Naive thymus-derived CD4-positive, alpha-beta T cell (primary cell): ENCODE results near the gene TUBGCP2. TPM values are rescaled to one million over a fixed set of nuclear protein-coding genes. Genes with fewer than 3 reads are reported as not detected.
A peak's percentile ranks its signal among the peaks of the same experiment; 100 is the strongest.
"Not testable (repeated sequence)": the region's sequence is repeated elsewhere in the genome, so short reads cannot be mapped to it uniquely, and the experiment has no call there.

ENCODE experiments used
- ATAC-seq: fragments of 150-1000 bp; cut with Tn5 transposase; 2 replicates; pipeline ENCODE4 v1.10.0; 2021; ENCODE audit warnings: mild to moderate bottlenecking, moderate library complexity
- CTCF ChIA-PET: fragments of 350-600 bp; sonication (Branson Sonifier 250); formaldehyde crosslinking; loops from one replicate; lab custom pipeline; 2021; ENCODE audit warnings: antibody characterized with exemption; lab: Charles Lee
- POLR2A ChIA-PET: fragments of 350-600 bp; sonication (Branson Sonifier 250); formaldehyde crosslinking; loops from one replicate; lab custom pipeline; 2021; ENCODE audit warnings: antibody characterized with exemption, inconsistent platforms; lab: Charles Lee
- DNase-seq, 9 donors: peaks; one replicate each; pipeline versions ENCODE4 v3.0.0 to v3.0.0-alpha.2; 2020 to 2022; ENCODE audit warnings: mixed read lengths in 1 of 9
- H3K27ac ChIP-seq: one replicate; pipeline ENCODE4 v1.7.0; 2013; ENCODE audit warnings: mild to moderate bottlenecking, low read depth, low read length, moderate library complexity
- H3K27me3 ChIP-seq, 2 donors: one replicate each; pipeline ENCODE4 v1.7.0; 2013; ENCODE audit warnings: low read length in 2 of 2, mild to moderate bottlenecking in 2 of 2, moderate library complexity in 2 of 2; ENCODE audit not compliant: control insufficient read depth in 2 of 2, insufficient read depth in 2 of 2
- H3K36me3 ChIP-seq, 3 experiments: 1 replicate in 2 of 3; 2 replicates in 1 of 3; pipeline ENCODE4 v1.7.0; 2013; ENCODE audit warnings: low read length in 3 of 3, mild to moderate bottlenecking in 3 of 3, moderate library complexity in 1 of 3; ENCODE audit not compliant: insufficient read depth in 3 of 3, control insufficient read depth in 2 of 3
- H3K4me1 ChIP-seq, 2 donors: one replicate each; pipeline ENCODE4 v1.7.0; 2013; ENCODE audit warnings: low read length in 2 of 2, mild to moderate bottlenecking in 2 of 2, moderate library complexity in 1 of 2; ENCODE audit not compliant: control insufficient read depth in 2 of 2, insufficient read depth in 2 of 2
- H3K4me3 ChIP-seq: 2 replicates; pipeline ENCODE4 v1.7.0; 2013; ENCODE audit warnings: mild to moderate bottlenecking, low read length
- H3K9me3 ChIP-seq, 3 experiments: 1 replicate in 2 of 3; 2 replicates in 1 of 3; pipeline ENCODE4 v1.7.0; 2013; ENCODE audit warnings: low read length in 3 of 3; ENCODE audit not compliant: control insufficient read depth in 2 of 3
- H3K27ac Mint-ChIP-seq, 9 donors: one replicate each; pipeline ENCODE4 v1.8.0; 2020 to 2022; ENCODE audit warnings: mixed read lengths in 9 of 9, mild to moderate bottlenecking in 8 of 9, moderate library complexity in 5 of 9, inconsistent platforms in 2 of 9
- H3K27me3 Mint-ChIP-seq, 5 donors: one replicate each; pipeline ENCODE4 v1.8.0; 2021 to 2022; ENCODE audit warnings: mixed read lengths in 5 of 5, mild to moderate bottlenecking in 1 of 5
- H3K36me3 Mint-ChIP-seq, 5 donors: one replicate each; pipeline ENCODE4 v1.8.0; 2020 to 2022; ENCODE audit warnings: mixed read lengths in 5 of 5, mild to moderate bottlenecking in 3 of 5, inconsistent platforms in 1 of 5
- H3K4me1 Mint-ChIP-seq, 7 donors: one replicate each; pipeline ENCODE4 v1.8.0; 2020 to 2022; ENCODE audit warnings: mixed read lengths in 7 of 7, mild to moderate bottlenecking in 3 of 7, inconsistent platforms in 1 of 7
- H3K4me3 Mint-ChIP-seq, 10 donors: one replicate each; pipeline ENCODE4 v1.8.0; 2020 to 2022; ENCODE audit warnings: mild to moderate bottlenecking in 10 of 10, mixed read lengths in 10 of 10, moderate library complexity in 6 of 10, inconsistent platforms in 2 of 10
- H3K9me3 Mint-ChIP-seq, 11 donors: one replicate each; pipeline ENCODE4 v1.8.0; 2020 to 2022; ENCODE audit warnings: mixed read lengths in 11 of 11, mild to moderate bottlenecking in 4 of 11, inconsistent platforms in 1 of 11, moderate library complexity in 1 of 11
- intact Hi-C, 2 donors: fragments of 100-400 bp; cut with micrococcal nuclease; formaldehyde crosslinking; loops; one replicate each; pipeline ENCODE4 v1.15.1; 2023
- polyA plus RNA-seq, 2 donors: library from polyadenylated mRNA; unstranded; fragments of 300-500 nt; fragmentation: Illumina TruSeq; gene quantifications; one replicate each; pipeline ENCODE4 v1.2.3, GENCODE V29; 2021
- total RNA-seq, 6 experiments: library from RNA in 5 of 6; stranded (reverse) in 5 of 6; gene quantifications; 1 replicate in 5 of 6; 2 replicates in 1 of 6; pipeline ENCODE4 v1.2.3 and lab custom pipeline; 2021 to 2026

TUBGCP2 gene
- total and polyA plus RNA-seq, 7 experiments from 2014 or later: 29.6 to 97.0 (median 67.7) TPM

- peak in 3 of 9 donors; percentile 22 to 42 (median 29) for DNase-seq
- Mint-ChIP-seq H3K27ac (peak overlapping the region in 3 of 9 donors; percentile 25 to 74 (median 71)), H3K4me1 (peaks cover 4 to 18% (median 12%) of the 10 kb centered on the region in 7 donors), H3K9me3 (peaks cover 0 to 3% (median 0%) of the 10 kb centered on the region in 11 donors), H3K4me3 (peak overlapping the region; percentile 77 to 92 (median 83)), H3K36me3 (no peaks in the 10 kb centered on the region), H3K27me3 (peaks cover 12 to 50% (median 19%) of the 10 kb centered on the region in 5 donors)
- Histone ChIP-seq H3K36me3 (no peaks in the 10 kb centered on the region), H3K4me1 (peaks cover 8 to 18% of the 10 kb centered on the region in 2 donors), H3K9me3 (no peaks in the 10 kb centered on the region), H3K4me3 (peak overlapping the region; percentile 39), H3K27me3 (peaks cover 8 to 12% of the 10 kb centered on the region in 2 donors), H3K27ac (peak overlapping the region; percentile 48)
- ChIA-PET POLR2A (interaction anchor here (1.1 to 2.4 kb wide), 2 partner anchors 10 kb away, joined by 3 to 10 read pairs; no protein-coding TSS in a partner anchor), CTCF (no interaction called here)
- intact Hi-C loops: loop anchor here (2.0 to 5.0 kb wide), 5 partner anchors 17 to 383 kb away; partner anchors contain the start of genes CFAP46 (in 1 of the 2), MTG1 (in 1 of the 2), SCART1 (in 1 of the 2) and TUBGCP2 (in 1 of the 2)
- ATAC-seq: no peak
These were observed 17.0 kb upstream of the TUBGCP2 start for GRCh38 chr10:133325440-133326222.

- no peaks in the 10 kb centered on the region for H3K36me3 Mint-ChIP-seq
- peaks cover 8 to 12% of the 10 kb centered on the region in 2 donors for H3K27me3 ChIP-seq
- H3K9me3 ChIP-seq: no peaks in the 10 kb centered on the region
- peaks cover 6 to 16% of the 10 kb centered on the region in 2 donors for H3K4me1 ChIP-seq
- intact Hi-C loops: loop anchor here (2.0 to 5.0 kb wide), 5 partner anchors 16 to 383 kb away; partner anchors contain the start of genes CFAP46 (in 1 of the 2), MTG1 (in 1 of the 2), SCART1 (in 1 of the 2) and TUBGCP2 (in 1 of the 2)
- CTCF ChIA-PET: no interaction called here
- H3K27me3 Mint-ChIP-seq: peaks cover 12 to 45% (median 17%) of the 10 kb centered on the region in 5 donors
- peaks cover 3 to 18% (median 12%) of the 10 kb centered on the region in 7 donors for H3K4me1 Mint-ChIP-seq
- H3K27ac Mint-ChIP-seq: peak overlapping the region in 2 of 9 donors; percentile 71 to 74
- peak overlapping the region; percentile 39 for H3K4me3 ChIP-seq
- H3K9me3 Mint-ChIP-seq: peaks cover 0 to 8% (median 0%) of the 10 kb centered on the region in 11 donors
- H3K36me3 ChIP-seq: no peaks in the 10 kb centered on the region
- no peak overlapping the region for H3K27ac ChIP-seq
- ATAC-seq (peak; percentile 1), DNase-seq (no peak)
- POLR2A ChIA-PET: interaction anchor here (1.1 to 2.4 kb wide), 2 partner anchors 10 to 11 kb away, joined by 3 to 10 read pairs; no protein-coding TSS in a partner anchor
- H3K4me3 Mint-ChIP-seq: peak overlapping the region in 7 of 10 donors; percentile 25 to 92 (median 83)
These were observed 16.2 kb upstream of the TUBGCP2 start for GRCh38 chr10:133324857-133325260.

DNA sequence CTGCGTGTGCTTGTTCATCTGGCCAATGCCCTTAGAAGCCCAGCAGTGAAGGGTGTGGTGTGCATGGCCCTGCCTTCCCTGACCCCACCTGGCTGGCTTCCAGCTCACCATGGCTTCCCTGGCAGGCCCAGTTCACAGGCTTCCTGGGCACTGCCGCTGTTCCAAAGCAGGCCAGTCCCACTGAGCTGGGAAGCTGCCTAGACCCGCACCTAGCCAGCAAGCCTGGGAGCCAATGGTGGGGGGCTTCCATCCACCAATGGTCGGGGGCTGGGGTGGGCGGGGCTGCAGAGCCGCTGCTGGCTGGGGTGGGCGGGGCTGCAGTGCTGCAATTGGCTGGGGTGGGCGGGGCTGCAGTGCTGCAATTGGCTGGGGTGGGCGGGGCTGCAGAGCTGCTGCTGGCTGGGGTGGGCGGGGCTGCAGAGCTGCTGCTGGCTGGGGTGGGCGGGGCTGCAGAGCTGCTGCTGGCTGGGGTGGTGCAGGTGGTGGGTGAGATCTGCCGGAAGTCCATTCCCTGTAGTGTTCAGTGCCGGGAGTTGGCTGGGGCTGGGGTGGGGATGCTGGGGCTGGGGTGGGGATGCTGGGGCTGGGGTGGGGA, 15.6 kb upstream of the TUBGCP2 start:
- no peak overlapping the region for H3K27ac ChIP-seq
- CTCF ChIA-PET: interaction anchor here (1.2 kb wide), 1 partner anchor 11 kb away, joined by 4 read pairs; no protein-coding TSS in a partner anchor
- peak; percentile 85 for ATAC-seq
- Mint-ChIP-seq H3K27me3 (peaks cover 10 to 44% (median 15%) of the 10 kb centered on the region in 5 donors), H3K4me3 (peak overlapping the region in 4 of 10 donors; percentile 12 to 92 (median 88)), H3K4me1 (peaks cover 4 to 16% (median 10%) of the 10 kb centered on the region in 7 donors), H3K36me3 (no peaks in the 10 kb centered on the region), H3K9me3 (peaks cover 0 to 8% (median 0%) of the 10 kb centered on the region in 11 donors), H3K27ac (no peak overlapping the region)
- no peaks in the 10 kb centered on the region for H3K9me3 ChIP-seq
- H3K27me3 ChIP-seq: peaks cover 8 to 12% of the 10 kb centered on the region in 2 donors
- peaks cover 5 to 11% of the 10 kb centered on the region in 2 donors for H3K4me1 ChIP-seq
- intact Hi-C loops: loop anchor here in 1 of 2 donors (2.0 kb wide), 1 partner anchor 15 kb away; the partner anchor contains the start of genes TUBGCP2 and ZNF511
- H3K4me3 ChIP-seq: no peak overlapping the region
- DNase-seq: peak in 8 of 9 donors; percentile 43 to 77 (median 60)
- POLR2A ChIA-PET: interaction anchor here (1.1 to 2.4 kb wide), 2 partner anchors 9 to 11 kb away, joined by 3 to 10 read pairs; no protein-coding TSS in a partner anchor
- no peaks in the 10 kb centered on the region for H3K36me3 ChIP-seq

GRCh38 chr10:133322064-133322709, 13.5 kb upstream of the TUBGCP2 start:
- ATAC-seq, H3K36me3 ChIP-seq, POLR2A ChIA-PET, H3K36me3 Mint-ChIP-seq, H3K9me3 Mint-ChIP-seq, H3K27me3 ChIP-seq, H3K9me3 ChIP-seq, H3K27ac ChIP-seq, DNase-seq, H3K27ac Mint-ChIP-seq, intact Hi-C loops, H3K4me3 Mint-ChIP-seq, H3K4me3 ChIP-seq: not testable (repeated sequence)
- Mint-ChIP-seq H3K27me3 (peaks cover 2 to 28% (median 13%) of the 10 kb centered on the region in 5 donors), H3K4me1 (peaks cover 2 to 16% (median 14%) of the 10 kb centered on the region in 7 donors)
- CTCF ChIA-PET: interaction anchor here (2.2 kb wide), 1 partner anchor 7 kb away, joined by 10 read pairs; no protein-coding TSS in a partner anchor
- H3K4me1 ChIP-seq: peaks cover 5 to 11% of the 10 kb centered on the region in 2 donors

GRCh38 chr10:133320852-133321422, 12.3 kb upstream of the TUBGCP2 start:
- ATAC-seq, intact Hi-C loops: not testable (repeated sequence)

More at GRCh38 chr10:133320852-133321422, 12.3 kb upstream of the TUBGCP2 start:
- H3K9me3 ChIP-seq, H3K27ac Mint-ChIP-seq, H3K9me3 Mint-ChIP-seq, H3K36me3 Mint-ChIP-seq, H3K4me3 ChIP-seq, POLR2A ChIA-PET, H3K27ac ChIP-seq, H3K27me3 ChIP-seq, H3K36me3 ChIP-seq, DNase-seq, H3K4me3 Mint-ChIP-seq, H3K4me1 ChIP-seq: not testable (repeated sequence)
- CTCF ChIA-PET: interaction anchor here (2.2 kb wide), 1 partner anchor 9 kb away, joined by 10 read pairs; no protein-coding TSS in a partner anchor
- Mint-ChIP-seq H3K27me3 (peaks cover 0 to 19% (median 10%) of the 10 kb centered on the region in 5 donors), H3K4me1 (peaks cover 0 to 13% (median 10%) of the 10 kb centered on the region in 7 donors)
